NCI-H82 treated with DMSO at 0.1 percent for 48 hours (cell line): ENCODE results near the gene TMEM120B.

Source experiments
- DNase-seq: peaks from one replicate; lab custom pipeline; 2025; ENCODE audit not compliant: unreplicated experiment; lab: John Stamatoyannopoulos, UW

TMEM120B gene

DNA sequence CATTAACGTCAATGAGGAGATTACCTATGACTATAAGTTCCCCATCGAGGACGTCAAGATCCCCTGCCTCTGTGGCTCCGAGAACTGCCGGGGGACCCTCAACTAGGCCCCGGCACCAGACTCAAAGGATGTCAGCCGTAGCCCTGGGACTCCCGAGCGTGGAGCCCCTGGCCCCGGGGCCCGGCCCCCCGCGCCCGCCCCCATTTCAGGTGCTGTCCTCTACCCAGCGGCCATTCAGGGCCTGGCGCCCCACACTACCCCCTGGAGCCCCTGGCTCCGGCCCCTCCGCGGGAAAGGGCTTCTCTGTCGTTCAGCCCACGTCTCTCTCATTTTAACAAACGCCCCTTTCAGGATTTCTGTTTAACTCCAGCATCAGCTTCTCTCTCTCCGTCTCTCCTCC, 117.6 kb downstream of the TMEM120B start:
- no peak for DNase-seq

DNA sequence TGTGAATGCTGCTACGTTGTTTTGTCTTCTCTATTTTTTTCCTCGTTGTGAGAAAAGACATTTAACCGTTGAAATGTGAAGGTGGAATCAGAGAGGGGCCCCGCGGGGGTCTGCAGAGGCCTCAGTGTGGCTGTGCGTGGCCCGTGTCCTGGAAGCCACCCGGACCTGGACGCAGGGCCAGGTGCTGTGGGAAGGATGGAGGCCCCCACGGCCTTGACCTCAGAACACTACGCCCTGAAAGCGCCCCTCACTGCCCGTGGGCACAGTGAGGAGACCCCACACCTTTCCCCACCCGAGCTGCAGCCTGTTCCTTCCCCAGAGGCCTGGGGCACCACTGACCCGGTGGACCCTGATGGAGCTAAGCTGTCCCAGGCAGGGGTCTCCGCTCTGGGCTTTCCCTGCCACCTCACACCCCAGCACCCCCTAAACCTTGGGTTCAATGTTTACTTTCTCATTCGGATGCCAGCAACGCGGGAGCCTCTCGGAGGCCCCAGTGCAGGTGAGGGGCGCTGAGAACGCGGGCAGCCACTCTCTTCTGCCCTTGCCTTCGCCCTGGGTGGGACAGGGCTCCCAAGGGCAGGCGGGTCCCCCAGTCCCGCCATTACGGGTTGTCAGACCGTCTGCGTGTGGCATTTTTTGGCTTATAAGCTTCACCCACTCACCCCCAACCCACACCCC, 118.2 kb downstream of the TMEM120B start:
- no peak for DNase-seq
